ENCODE measurements around the gene TPST1.

TPST1 gene

GRCh38 chr7:66250711-66251110, 45.6 kb downstream of the TPST1 start:
- H3K4me3 Mint-ChIP-seq = no peak overlapping the region
- no peaks in the 10 kb centered on the region for H3K4me1 Mint-ChIP-seq
- DNase-seq = no peak
- no peak overlapping the region for H3K27ac Mint-ChIP-seq
- TF ChIP-seq, protein P1, sequence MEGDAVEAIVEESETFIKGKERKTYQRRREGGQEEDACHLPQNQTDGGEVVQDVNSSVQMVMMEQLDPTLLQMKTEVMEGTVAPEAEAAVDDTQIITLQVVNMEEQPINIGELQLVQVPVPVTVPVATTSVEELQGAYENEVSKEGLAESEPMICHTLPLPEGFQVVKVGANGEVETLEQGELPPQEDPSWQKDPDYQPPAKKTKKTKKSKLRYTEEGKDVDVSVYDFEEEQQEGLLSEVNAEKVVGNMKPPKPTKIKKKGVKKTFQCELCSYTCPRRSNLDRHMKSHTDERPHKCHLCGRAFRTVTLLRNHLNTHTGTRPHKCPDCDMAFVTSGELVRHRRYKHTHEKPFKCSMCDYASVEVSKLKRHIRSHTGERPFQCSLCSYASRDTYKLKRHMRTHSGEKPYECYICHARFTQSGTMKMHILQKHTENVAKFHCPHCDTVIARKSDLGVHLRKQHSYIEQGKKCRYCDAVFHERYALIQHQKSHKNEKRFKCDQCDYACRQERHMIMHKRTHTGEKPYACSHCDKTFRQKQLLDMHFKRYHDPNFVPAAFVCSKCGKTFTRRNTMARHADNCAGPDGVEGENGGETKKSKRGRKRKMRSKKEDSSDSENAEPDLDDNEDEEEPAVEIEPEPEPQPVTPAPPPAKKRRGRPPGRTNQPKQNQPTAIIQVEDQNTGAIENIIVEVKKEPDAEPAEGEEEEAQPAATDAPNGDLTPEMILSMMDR (IDR thresholded peaks at IDR 0.05) = no peak
- H3K9me3 Mint-ChIP-seq = peaks cover 7% of the 10 kb centered on the region
- peaks cover 26% of the 10 kb centered on the region for H3K36me3 Mint-ChIP-seq (ENCODE audit: low read depth)
- H3K27me3 Mint-ChIP-seq (ENCODE audit: low read depth, poor library complexity) = no peaks in the 10 kb centered on the region

DNA sequence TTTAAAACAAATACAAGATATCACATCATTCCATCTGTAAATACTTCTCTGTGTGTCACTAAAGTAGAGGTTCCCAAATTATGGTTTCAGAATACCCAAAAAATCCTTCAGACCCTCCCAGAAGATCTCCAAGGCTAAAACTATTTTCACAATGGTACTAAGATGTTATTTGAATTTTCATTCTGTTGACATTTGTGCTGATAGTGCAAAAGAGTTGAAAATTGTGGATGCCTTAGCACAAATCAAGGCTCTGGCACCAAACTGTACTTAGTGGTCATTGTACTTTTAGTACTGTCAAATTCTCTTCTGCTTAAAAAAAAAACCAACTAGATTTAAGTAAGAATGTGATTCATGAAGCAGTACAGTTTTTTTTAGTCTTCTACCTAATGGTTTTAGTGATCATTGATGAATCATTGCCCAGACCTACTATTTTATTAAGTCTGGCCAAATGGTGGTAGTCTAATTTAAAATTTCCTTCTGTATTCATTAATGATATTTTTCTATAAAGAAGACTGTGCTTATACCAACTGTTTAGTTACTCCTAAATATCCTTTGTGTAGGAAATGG, 50.5 kb downstream of the TPST1 start:
- H3K36me3 Mint-ChIP-seq (ENCODE audit: low read depth) = peaks cover 9% of the 10 kb centered on the region
- H3K27me3 Mint-ChIP-seq (ENCODE audit: low read depth, poor library complexity) = no peaks in the 10 kb centered on the region
- peaks cover 7% of the 10 kb centered on the region for H3K9me3 Mint-ChIP-seq
- DNase-seq = no peak
- TF ChIP-seq, protein P1 (IDR thresholded peaks at IDR 0.05) = no peak
- H3K27ac Mint-ChIP-seq = no peak overlapping the region
- H3K4me1 Mint-ChIP-seq = no peaks in the 10 kb centered on the region
- H3K4me3 Mint-ChIP-seq = no peak overlapping the region

- Mint-ChIP-seq H3K4me3 (no peak overlapping the region), H3K4me1 (no peaks in the 10 kb centered on the region), H3K36me3 (ENCODE audit: low read depth) (peaks cover 9% of the 10 kb centered on the region), H3K27ac (no peak overlapping the region), H3K9me3 (peaks cover 7% of the 10 kb centered on the region), H3K27me3 (ENCODE audit: low read depth, poor library complexity) (no peaks in the 10 kb centered on the region)
- DNase-seq = no peak
- TF ChIP-seq, protein P1 (IDR thresholded peaks at IDR 0.05) = no peak
Measured at GRCh38 chr7:66256281-66256680, 51.1 kb downstream of the TPST1 start.

DNA sequence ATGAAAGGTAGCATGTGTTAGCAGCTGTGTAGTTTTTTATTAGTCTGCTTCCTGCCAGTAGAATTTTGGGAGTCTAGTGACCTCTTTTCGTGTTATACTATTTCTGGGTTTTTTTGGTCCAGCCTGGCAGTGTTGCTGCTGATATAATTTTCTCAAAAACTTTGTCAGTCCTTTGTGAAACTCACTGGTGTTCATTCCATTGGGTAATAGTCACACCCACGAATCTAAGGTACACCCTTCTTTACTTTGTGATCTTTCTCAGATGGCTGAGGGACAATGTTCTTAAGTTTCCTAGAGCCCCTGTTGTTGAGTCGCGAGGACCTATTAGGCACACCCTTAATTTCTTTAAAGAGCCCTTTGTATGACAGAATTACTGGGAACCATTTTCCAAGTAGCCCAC, 52.3 kb downstream of the TPST1 start:
- TF ChIP-seq, protein P1 (IDR thresholded peaks at IDR 0.05) = no peak
- peaks cover 8% of the 10 kb centered on the region for H3K36me3 Mint-ChIP-seq (ENCODE audit: low read depth)
- H3K4me3 Mint-ChIP-seq = no peak overlapping the region
- peaks cover 6% of the 10 kb centered on the region for H3K4me1 Mint-ChIP-seq
- no peak for DNase-seq
- no peaks in the 10 kb centered on the region for H3K27me3 Mint-ChIP-seq (ENCODE audit: low read depth, poor library complexity)
- peaks cover 12% of the 10 kb centered on the region for H3K9me3 Mint-ChIP-seq
- H3K27ac Mint-ChIP-seq = no peak overlapping the region

- H3K27me3 Mint-ChIP-seq (ENCODE audit: low read depth, poor library complexity) = no peaks in the 10 kb centered on the region
- peak overlapping the region; percentile 31 for H3K27ac Mint-ChIP-seq
- DNase-seq = no peak
- H3K4me3 Mint-ChIP-seq = no peak overlapping the region
- TF ChIP-seq, protein P1 (IDR thresholded peaks at IDR 0.05) = no peak
- peaks cover 2% of the 10 kb centered on the region for H3K36me3 Mint-ChIP-seq (ENCODE audit: low read depth)
- H3K4me1 Mint-ChIP-seq = peaks cover 7% of the 10 kb centered on the region
- H3K9me3 Mint-ChIP-seq = peaks cover 12% of the 10 kb centered on the region
Measured at GRCh38 chr7:66258409-66258808, 53.3 kb downstream of the TPST1 start.

- Mint-ChIP-seq H3K27me3 (ENCODE audit: low read depth, poor library complexity) (no peaks in the 10 kb centered on the region), H3K4me1 (peaks cover 7% of the 10 kb centered on the region), H3K9me3 (peaks cover 47% of the 10 kb centered on the region), H3K4me3 (no peak overlapping the region), H3K36me3 (ENCODE audit: low read depth) (peaks cover 37% of the 10 kb centered on the region), H3K27ac (peak overlapping the region; percentile 67)
- DNase-seq = no peak
- TF ChIP-seq, protein P1 (IDR thresholded peaks at IDR 0.05) = no peak
Measured at GRCh38 chr7:66261941-66262340, 56.8 kb downstream of the TPST1 start.

Data from nephron progenitor cell (in vitro differentiated cells).